SK-MEL-5 (cell line): Measurements from ENCODE around the gene ATG9A. TPM values are rescaled to one million over a fixed set of nuclear protein-coding genes. Genes with fewer than 3 reads are reported as not detected.

Experiments used
- DNase-seq: peaks from one replicate; pipeline ENCODE4 v3.0.0-alpha.2; 2016; ENCODE audit warnings: low read depth, low spot score
- in situ Hi-C: cut with HindIII; loops from 2 replicates; pipeline ENCODE4 v1.10.0; 2016; ENCODE audit warnings: low sequenced_read_pairs, high pct_unique_total_duplicates, low pct_unique_long_range_greater_than_20kb
- total RNA-seq: library from RNA; depleted of rRNA; stranded (reverse); fragments of >200 nt; shearing (Covaris generic); gene quantifications from 2 replicates; pipeline ENCODE4 v1.2.3, GENCODE V29; 2014

The ATG9A gene
- total RNA-seq, 1 experiment from 2014 or later: 36.7 TPM

DNA sequence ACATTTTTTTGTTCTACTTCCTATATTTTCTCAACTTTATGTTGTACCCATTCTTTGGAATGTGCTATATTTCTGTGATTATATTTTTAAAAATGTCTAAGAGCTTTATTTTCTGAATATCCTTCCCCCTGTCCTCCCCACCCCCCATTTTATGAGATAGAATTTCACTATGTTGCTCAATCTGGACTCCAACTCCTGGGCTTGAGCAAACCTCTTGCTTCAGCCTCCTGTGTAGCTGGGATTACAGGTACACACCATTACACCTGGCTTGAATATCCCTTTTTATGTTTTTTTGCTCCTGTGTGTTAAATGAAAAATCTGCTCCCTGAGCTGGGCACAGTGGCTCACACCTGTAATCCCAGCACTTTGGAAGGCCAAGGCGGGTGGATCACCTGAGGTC is 32.0 kb downstream of the ATG9A start:
- in situ Hi-C loops: no loop called here
- no peak for DNase-seq

DNA sequence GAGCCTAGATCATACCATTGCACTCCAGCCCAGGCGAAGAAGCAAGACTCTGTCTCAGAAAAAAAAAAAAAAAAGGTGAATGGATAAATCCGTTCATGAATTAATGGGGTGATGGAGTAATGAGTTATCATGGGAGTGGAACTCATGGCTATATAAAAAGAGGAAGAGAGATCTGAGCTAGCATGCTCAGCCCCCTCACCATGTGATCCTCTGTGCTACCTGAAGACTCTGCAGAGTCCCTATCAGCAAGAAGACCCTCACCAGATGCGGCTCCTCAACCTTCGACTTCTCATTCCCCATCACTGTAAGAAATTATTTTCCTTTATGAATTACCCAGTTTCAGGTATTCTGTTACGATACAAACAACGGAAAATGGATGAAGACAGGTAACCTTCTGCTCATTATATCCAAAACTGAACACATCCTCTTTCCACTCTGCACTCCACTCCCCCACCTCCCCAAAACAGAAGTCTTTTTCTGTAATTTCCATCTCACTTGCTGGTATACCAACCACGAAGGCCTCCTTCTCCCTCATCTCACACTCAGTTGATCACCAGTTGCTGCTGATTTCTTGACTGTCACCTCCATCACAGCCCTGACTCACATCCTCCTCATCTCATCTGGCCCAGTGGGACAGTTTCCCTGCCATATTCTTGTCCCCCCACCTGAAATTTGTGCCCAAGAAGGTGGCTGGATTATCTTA is 42.5 kb downstream of the ATG9A start:
- in situ Hi-C loops: no loop called here
- DNase-seq: no peak

DNA sequence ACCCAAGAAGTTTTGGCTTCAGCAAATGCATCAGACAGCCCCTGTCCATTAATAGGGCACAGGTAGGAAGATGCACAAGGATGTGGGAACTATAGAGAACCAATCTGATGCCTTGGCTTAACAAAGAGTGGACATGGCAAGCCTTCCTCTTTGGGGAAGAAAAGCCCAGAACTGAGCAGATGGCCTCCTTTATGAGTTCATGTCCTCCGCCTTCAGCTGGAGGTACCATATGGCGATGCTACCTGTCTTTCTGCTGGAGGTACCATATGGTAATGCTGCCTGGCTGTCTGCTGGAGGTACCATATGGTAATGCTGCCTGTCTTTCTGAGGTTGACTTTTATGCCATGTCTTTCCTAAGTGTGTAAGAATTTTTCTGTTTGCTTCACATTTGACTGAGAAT is 45.3 kb downstream of the ATG9A start:
- in situ Hi-C loops: no loop called here
- no peak for DNase-seq

DNA sequence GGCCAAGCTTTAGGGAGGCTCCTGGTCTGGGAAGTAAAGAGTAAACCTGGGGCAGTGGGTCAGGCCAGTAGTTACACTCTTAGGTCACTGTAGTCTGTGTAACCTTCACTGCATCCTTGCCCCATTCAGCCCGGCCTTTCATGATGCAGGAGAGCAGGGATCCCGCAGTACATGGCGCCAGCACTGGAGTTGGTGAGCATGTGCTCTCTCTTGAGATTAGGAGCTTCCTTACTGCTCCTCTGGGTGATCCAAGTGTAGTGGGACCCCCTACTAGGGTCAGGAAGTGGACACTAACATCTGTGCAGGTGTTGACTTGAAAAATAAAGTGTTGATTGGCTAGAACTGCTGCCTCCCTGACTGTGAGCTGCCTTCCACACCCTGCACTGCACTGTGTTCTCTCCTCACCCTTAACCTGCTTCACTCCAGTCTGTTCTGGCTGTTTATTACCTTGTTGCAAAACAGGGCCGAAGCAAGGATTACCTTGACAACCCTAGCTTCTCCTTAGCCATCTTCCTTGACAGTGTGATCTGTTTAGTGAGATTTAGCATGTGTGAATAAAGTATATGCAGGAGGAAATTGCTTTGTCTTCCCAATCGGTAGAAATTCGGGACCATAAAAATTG is 46.2 kb downstream of the ATG9A start:
- in situ Hi-C loops: no loop called here
- DNase-seq: no peak

DNA sequence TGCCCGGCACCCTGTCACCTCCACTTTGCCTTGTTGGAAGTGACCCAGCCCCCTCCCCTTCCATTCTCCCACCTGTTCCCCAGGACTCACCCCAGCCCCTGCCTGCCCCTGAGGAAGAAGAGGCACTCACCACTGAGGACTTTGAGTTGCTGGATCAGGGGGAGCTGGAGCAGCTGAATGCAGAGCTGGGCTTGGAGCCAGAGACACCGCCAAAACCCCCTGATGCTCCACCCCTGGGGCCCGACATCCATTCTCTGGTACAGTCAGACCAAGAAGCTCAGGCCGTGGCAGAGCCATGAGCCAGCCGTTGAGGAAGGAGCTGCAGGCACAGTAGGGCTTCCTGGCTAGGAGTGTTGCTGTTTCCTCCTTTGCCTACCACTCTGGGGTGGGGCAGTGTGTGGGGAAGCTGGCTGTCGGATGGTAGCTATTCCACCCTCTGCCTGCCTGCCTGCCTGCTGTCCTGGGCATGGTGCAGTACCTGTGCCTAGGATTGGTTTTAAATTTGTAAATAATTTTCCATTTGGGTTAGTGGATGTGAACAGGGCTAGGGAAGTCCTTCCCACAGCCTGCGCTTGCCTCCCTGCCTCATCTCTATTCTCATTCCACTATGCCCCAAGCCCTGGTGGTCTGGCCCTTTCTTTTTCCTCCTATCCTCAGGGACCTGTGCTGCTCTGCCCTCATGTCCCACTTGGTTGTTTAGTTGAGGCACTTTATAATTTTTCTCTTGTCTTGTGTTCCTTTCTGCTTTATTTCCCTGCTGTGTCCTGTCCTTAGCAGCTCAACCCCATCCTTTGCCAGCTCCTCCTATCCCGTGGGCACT is 46.9 kb downstream of the ATG9A start:
- in situ Hi-C loops: no loop called here
- no peak for DNase-seq

DNA sequence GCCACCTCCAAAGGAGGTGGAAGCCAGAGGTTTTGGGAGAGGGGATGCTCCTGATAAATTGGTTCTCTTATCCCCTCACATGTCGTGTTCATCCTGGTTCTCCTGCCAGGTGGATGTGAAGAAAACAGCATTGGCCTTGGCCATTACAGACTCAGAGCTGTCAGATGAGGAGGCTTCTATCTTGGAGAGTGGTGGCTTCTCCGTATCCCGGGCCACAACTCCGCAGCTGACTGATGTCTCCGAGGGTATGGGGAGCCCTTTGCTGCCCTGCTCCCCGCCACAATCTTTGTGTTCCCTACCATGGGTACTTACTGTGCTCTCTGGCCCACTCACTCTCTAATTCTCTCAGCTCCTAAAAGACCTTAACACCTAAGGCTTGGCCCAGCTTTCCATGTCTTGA is 47.9 kb downstream of the ATG9A start:
- in situ Hi-C loops: no loop called here
- no peak for DNase-seq

DNA sequence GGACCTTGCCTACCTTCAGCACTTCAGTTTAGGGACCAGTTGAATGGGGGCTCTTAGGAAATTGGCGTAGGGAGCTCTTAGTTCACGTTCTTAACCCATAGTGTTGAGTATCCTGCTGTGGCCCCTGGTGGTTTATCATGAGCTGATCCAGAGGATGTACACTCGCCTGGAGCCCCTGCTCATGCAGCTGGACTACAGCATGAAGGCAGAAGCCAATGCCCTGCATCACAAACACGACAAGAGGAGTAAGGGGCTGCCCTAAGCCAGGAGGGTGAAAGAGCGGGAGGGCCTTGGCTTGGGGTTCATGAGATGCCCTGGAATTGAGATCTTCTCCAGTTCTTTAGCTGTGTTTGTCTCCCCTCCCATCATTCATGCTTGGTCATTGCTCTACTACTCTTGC is 48.5 kb downstream of the ATG9A start:
- in situ Hi-C loops: no loop called here
- no peak for DNase-seq

DNA sequence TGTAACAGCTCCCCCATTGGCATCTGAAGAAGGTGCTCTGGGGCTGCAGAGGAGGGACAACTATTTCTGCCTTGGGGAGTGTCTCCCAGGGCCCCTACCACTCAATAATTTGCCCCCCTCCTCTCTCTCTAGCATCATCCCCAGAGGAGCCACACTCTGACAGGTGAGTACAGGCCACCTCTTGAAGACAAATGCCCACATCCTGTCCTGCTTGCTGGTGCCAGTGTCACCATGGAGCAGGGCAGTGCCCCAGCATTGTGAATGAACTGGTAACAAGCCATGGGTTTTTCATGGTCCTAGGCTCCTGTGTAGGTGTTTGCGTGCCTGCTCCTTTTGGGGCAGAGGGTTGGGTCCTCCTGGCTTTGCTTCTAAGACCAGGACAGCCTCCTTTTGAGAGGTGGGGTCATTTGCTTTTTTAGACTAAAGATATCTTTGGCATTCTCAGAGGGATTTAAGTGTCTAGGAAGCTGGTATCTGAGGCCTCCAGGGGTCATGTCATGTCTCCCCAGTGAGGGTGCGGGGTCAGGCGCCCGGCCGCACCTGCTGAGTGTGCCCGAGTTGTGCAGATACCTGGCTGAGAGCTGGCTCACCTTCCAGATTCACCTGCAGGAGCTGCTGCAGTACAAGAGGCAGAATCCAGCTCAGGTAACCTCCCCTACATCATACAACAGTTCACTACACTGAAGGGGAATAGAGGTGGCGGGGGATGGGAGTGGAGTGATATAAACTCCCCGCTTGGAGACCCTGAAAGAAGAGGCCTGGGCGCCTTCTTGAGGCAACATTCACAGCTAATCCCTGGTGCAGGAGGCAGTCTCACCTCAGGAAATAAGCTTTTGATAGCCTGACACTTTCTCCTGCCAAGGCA is 49.6 kb downstream of the ATG9A start:
- in situ Hi-C loops: no loop called here
- DNase-seq: no peak

DNA sequence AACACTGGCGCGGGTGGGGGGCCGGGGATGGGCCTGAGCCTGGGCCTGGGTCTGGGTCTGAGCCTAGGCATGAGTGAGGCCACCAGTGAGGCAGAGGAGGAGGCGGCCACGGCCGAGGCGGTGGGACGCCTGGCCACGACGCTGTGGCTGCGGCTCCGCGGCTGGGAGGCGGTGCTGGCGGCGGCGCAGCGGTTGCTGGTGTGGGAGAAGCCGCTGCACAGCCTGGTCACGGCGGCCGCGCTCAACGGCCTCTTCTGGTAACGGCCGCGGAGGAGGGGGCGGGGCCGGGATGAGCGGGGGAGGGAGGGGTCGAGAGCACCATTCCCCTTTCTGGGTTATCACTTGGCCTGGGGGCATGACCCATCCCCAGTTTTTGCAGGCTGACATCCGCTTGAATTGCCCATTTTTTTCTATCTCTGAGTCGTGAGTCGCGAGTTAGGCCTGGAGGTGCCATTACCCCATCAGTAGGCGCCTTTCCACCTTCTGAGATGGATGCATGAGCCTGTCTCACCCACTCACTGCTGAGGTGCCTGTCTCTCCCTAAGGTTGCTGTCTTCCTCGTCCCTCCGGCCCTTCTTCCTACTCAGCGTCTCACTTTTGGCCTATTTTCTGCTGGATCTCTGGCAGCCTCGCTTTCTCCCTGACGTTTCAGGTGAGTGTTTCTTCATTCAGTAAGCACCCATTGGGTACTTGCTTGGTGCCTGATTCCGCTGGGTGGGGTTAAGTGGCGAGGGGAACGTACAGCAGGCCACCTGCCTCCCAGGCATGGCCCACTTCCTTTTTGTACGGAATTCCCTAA is 50.9 kb downstream of the ATG9A start:
- peak; percentile 26 for DNase-seq
- in situ Hi-C loops: no loop called here

DNA sequence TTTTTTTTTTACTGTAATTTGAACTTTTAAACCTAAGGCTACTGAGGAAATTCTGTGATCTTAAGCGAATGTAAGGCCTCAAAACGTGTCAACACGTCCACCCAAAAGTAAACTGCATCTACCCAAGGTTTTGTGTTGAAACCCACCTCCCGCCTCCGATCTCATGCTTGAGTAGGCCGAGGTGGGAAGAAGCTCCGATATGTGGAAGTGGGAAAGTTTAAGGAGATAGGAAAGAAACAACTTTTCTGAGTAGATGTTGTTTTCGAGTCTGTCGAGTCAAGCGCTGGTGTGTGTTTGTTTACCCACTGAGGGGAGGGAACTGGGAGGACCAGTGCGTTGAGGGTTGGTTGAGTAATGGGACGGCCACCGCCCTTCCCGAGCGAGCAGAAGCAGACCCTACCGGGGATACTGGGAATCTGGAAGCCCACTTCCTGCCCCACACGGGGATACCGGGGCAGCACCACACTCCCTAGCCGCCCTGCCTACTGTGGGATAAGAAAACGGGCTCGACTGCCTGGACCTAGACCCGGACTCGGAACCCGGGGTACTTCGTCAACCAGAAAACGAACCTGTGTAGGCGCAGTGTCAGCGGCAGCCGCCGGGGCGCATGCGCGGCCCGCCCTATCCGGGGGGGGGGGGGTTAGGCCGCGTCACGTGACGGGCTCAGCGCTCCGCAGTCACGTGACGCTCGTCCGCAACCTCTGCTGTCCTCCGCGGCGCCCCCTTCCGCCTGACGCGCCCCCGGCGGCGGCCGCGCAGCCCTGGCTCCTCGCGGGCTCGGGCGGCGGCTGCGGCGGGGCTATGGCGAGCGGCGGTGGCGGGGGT is 51.7 kb downstream of the ATG9A start, which contains the start of gene RETREG2:
Gene RETREG2, plus strand, starts transcription at position 724 of the 825 bp plus-strand sequence. Its CDS starts 78 bp downstream, at position 802.
- in situ Hi-C loops: no loop called here

DNA sequence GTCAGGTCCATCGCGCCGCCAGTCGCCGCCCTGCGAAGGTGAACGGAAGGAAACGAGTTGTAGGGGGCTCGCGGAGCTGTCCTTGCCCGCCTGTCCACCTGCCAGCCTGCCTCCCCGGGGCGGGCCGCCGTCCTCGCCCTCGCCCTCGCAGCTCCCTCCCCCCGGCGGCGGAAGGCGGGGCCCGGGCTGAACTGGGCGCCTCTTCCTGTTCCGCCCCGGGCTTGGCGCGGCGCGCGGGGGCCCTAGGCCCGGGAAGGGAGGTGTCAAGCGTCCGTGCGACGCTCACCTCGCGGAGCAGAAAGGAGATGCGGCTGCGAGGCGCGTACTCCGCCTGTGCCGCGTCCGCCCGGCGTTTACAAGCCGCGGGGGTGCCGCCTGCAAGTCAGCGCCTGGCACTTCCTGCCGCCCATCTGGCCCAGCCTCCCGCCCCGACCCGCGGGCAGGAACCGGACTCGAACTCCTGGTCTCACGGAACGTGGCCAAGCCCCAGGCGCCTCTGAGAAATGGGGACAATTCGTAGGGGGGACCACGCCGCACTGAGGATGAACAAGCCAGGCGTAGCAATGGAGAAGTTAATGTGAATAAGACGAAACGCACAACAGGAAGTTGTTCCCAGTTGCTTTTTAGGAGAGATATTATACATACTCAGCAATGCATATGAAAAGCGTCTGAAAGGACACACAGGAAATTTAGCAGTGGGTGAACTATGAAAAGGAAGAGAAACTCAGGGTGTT is 52.5 kb downstream of the ATG9A start, which contains the start of gene CNPPD1:
Gene CNPPD1, minus strand, starts transcription at position 108 of the 734 bp plus-strand sequence. Its CDS starts 97 bp downstream, at position 11.
- in situ Hi-C loops: no loop called here
- peak; percentile 78 for DNase-seq

More for the DNA sequence above, 51.7 kb downstream of the ATG9A start, which contains the start of gene RETREG2:
- peak; percentile 85 for DNase-seq

DNA sequence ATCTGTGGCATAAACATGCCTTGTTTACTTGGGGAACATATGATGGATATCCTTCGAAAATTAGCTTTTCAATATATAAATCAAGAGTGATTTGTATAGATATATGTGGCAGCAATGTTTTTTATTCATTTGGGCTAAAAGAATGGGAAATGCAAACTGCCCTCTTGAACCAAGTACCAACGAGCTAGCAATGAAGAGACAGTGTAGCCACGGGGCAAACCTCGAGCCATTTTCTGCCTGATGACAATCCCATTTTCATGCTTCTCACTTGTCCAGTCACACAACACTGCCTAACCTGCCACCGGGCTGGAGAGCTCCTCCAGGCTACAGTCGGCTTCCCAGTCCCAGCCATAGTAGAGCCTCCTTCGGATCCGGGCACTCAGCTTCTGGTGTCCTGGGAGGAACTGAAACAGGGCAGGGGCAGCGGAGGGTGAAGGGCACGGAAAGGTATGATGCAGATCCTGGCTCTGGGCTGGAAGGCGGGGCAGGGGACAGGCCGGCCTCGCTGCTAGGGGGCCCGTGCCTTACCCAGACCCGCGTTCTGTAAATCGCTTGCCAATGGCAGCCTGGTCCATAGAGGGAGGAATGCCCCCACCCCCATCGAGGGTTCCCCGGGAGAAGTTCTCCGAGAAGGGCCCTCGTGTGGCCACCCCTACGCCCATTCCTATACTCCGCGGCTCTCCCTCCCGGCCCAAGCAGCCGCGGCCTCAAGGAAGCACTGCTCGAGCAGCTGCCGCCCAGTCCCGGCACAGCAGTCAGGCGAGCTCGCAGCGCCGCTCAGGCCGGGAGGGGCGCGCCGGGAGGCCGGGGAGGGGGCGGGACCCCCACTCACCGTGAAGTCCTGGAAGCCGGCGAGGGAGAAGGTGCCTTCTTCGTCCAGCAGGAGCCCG is 53.3 kb downstream of the ATG9A start:
- in situ Hi-C loops: no loop called here
- DNase-seq: peak; percentile 30

DNA sequence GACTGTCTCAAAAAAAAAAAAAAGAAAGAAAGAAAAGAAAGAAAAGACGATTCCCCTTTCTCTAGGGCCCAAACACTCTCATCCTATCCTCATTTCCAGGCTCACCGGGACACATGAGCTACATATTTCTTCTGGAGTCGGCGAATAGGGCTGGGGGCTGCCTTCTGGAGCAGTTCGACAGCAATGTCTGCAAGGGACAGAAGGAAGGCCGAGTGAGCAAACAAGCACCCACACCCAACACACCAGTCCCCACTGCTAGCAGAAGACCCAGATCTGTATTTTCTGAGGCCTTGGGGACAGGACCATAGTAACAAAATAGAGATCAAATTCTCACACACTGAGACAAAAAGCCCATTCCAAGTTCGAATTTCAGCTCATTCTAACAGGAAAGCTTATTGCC is 54.0 kb downstream of the ATG9A start:
- in situ Hi-C loops: no loop called here
- no peak for DNase-seq

DNA sequence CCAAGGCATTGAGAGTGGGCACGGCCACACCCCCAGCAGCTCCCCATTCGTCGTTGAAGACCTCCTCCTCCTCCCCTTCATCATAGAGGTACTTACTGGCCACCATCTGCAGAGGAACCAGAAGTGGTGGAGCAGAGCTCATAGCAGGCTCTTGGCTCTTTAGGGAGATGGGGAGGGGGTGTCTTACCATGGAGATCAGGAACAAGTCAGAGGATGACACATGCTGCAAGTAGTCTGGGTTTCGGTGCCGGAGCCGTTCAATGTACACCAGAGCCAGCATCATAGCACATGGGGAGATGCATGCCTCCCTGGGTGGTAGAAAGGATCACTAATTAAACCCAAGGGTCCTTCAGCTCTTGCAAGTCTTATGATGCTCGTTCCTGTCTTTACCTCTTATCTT is 54.6 kb downstream of the ATG9A start:
- no peak for DNase-seq
- in situ Hi-C loops: no loop called here

DNA sequence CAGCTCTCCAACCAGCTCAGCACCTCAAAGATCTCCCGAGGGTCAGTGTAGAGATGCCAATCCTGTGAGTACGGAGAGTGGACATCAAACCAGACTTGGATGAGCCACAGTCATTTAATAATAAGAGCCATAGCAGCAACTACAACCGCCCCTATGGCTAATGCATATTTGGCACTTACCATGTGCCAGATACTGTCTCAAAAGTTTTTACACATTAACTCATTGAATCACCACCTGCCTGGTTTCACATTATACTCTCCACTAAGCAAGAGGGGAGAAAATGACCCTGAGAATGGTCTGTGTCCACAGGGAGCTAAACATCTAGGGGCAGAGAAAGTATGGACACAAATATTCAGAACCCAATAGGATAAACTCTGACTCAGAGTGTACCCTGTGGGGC is 55.3 kb downstream of the ATG9A start:
- in situ Hi-C loops: no loop called here
- no peak for DNase-seq
